ENCODE results near the gene ANKRD34C. TPM values are rescaled to one million over a fixed set of nuclear protein-coding genes. Genes with fewer than 3 reads are reported as not detected.

ANKRD34C gene
- total and polyA plus RNA-seq, 2 donors (not counting 1 experiment from before 2014, with no cell fraction given) = not detected

DNA sequence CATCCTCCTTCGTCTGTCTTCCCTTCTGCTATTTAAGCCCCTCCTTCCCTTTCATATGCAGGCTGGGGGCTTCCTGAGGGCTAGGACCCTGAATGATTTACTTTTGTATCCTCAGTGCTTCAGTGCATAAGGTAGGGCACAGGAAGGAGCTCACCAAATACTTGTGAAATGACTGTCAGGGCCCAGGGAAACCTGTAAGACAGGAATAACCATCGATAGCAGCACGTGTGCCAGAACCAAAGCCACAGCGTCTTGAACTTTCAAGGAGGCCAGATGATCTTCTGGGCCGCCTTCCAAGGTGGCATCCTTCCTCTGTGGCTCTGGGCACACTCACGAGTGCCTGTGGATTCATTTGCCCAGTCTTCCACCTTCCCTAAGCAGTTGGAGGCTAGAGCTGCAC, 32.3 kb downstream of the ANKRD34C start:
- ATAC-seq (ENCODE audit: low read depth) (no peak), DNase-seq (no peak)
- Histone ChIP-seq H3K36me3 (replicated peaks in 1 of 2; ENCODE audit: control extremely low read depth in 1 of 2, control insufficient read depth in 1 of 2, extremely low read depth in 1 of 2, insufficient read depth in 2 of 2, low read length in 1 of 2) (peaks cover 5 to 63% of the 10 kb centered on the region in 2 experiments), H3K4me2 (replicated peaks; ENCODE audit: low read depth, low read length, poor library complexity, severe bottlenecking) (no peak overlapping the region), H3K9ac (ENCODE audit: low read length) (no peak overlapping the region), H3K9me3 (ENCODE audit: control extremely low read depth in 1 of 3, control insufficient read depth in 2 of 3, insufficient read depth in 1 of 3, low read length in 2 of 3) (no peaks in the 10 kb centered on the region), H2AFZ (ENCODE audit: insufficient read depth, low read depth, low read length, poor library complexity, severe bottlenecking) (no peak overlapping the region), H3K27me3 (replicated peaks in 1 of 4; ENCODE audit: control extremely low read depth in 1 of 4, control insufficient read depth in 3 of 4, insufficient read depth in 4 of 4, low read length in 3 of 4) (no peaks in the 10 kb centered on the region), H3K4me3 (ENCODE audit: control extremely low read depth in 1 of 5, extremely low read depth in 1 of 5, insufficient read depth in 1 of 5, low read depth in 2 of 5, low read length in 4 of 5) (no peak overlapping the region), H3K4me1 (ENCODE audit: control insufficient read depth in 2 of 2, insufficient read depth in 2 of 2, low read length in 2 of 2) (peaks cover 14 to 22% of the 10 kb centered on the region in 2 donors), H4K20me1 (ENCODE audit: control insufficient read depth, insufficient read depth, low read length, poor library complexity, severe bottlenecking) (peaks cover 7% of the 10 kb centered on the region), H3K27ac (ENCODE audit: low read length in 2 of 2) (no peak overlapping the region), H3K79me2 (ENCODE audit: control insufficient read depth, insufficient read depth, low read length) (peaks cover 33% of the 10 kb centered on the region)
- ChIA-PET CTCF (no interaction called here), POLR2A (no interaction called here)
- Mint-ChIP-seq H3K4me3 (no peak overlapping the region), H3K4me1 (peaks cover 27% of the 10 kb centered on the region), H3K9me3 (ENCODE audit: insufficient read depth) (no peaks in the 10 kb centered on the region), H3K27me3 (no peaks in the 10 kb centered on the region), H3K27ac (no peak overlapping the region)
- 90% methylated on average over 4 of the region's 6 CpGs for WGBS (ENCODE audit: insufficient coverage)
- intact Hi-C loops (cut with micrococcal nuclease) = loop anchor here (10.0 kb wide), 1 partner anchor 440 kb away; the partner anchor contains the start of gene MORF4L1
- TF ChIP-seq, protein P1, sequence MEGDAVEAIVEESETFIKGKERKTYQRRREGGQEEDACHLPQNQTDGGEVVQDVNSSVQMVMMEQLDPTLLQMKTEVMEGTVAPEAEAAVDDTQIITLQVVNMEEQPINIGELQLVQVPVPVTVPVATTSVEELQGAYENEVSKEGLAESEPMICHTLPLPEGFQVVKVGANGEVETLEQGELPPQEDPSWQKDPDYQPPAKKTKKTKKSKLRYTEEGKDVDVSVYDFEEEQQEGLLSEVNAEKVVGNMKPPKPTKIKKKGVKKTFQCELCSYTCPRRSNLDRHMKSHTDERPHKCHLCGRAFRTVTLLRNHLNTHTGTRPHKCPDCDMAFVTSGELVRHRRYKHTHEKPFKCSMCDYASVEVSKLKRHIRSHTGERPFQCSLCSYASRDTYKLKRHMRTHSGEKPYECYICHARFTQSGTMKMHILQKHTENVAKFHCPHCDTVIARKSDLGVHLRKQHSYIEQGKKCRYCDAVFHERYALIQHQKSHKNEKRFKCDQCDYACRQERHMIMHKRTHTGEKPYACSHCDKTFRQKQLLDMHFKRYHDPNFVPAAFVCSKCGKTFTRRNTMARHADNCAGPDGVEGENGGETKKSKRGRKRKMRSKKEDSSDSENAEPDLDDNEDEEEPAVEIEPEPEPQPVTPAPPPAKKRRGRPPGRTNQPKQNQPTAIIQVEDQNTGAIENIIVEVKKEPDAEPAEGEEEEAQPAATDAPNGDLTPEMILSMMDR (IDR thresholded peaks at IDR 0.05) = no peak
- TF ChIP-seq EZH2 (IDR thresholded peaks at IDR 0.05; ENCODE audit: borderline replicate concordance, insufficient read depth, low read depth, low read length, poor library complexity, severe bottlenecking) = no peak

DNA sequence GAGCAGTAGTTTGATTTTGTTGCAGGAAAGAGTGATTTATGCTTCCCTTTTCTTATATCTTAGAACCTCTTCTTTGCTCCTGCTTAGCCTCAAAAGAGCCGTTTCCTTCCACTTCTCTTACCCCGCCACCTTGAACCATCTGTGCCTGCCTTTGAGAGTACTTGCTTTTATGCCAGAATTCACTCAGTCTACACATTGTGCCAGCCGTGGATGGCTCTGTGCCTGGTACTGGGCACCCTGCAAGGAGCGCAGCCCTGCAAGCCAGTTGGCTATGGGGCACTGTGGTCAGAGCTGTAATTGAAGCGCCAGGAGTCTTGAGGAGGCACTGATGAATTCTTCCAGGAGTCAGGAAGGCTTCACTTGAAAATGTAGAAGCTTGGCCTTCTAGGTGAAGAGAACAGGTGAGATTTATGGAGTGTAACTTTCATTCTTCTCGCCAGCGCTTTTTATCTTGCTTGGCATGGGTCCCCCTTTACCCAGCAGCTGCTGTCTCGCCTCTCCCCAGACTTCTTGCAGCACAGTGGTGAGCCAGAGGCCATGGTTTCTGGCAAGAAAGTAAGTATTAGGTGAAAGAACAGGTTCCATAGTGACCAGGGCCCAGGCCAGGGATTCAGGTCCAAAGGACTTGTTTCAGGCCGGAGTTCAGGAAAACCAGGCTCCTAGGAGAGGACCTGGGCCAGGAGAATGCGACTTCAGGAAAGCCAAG, 33.3 kb downstream of the ANKRD34C start:
- intact Hi-C loops (cut with micrococcal nuclease) = loop anchor here (10.0 kb wide), 1 partner anchor 441 kb away; the partner anchor contains the start of gene MORF4L1
- Histone ChIP-seq H4K20me1 (ENCODE audit: control insufficient read depth, insufficient read depth, low read length, poor library complexity, severe bottlenecking) (peaks cover 10% of the 10 kb centered on the region), H3K4me1 (ENCODE audit: control insufficient read depth in 2 of 2, insufficient read depth in 2 of 2, low read length in 2 of 2) (peaks cover 10 to 16% of the 10 kb centered on the region in 2 donors), H3K4me2 (replicated peaks; ENCODE audit: low read depth, low read length, poor library complexity, severe bottlenecking) (no peak overlapping the region), H3K27ac (ENCODE audit: low read length in 2 of 2) (no peak overlapping the region), H3K9me3 (ENCODE audit: control extremely low read depth in 1 of 3, control insufficient read depth in 2 of 3, insufficient read depth in 1 of 3, low read length in 2 of 3) (no peaks in the 10 kb centered on the region), H3K4me3 (ENCODE audit: control extremely low read depth in 1 of 5, extremely low read depth in 1 of 5, insufficient read depth in 1 of 5, low read depth in 2 of 5, low read length in 4 of 5) (no peak overlapping the region), H3K9ac (ENCODE audit: low read length) (no peak overlapping the region), H3K27me3 (replicated peaks in 1 of 4; ENCODE audit: control extremely low read depth in 1 of 4, control insufficient read depth in 3 of 4, insufficient read depth in 4 of 4, low read length in 3 of 4) (no peaks in the 10 kb centered on the region), H3K36me3 (replicated peaks in 1 of 2; ENCODE audit: control extremely low read depth in 1 of 2, control insufficient read depth in 1 of 2, extremely low read depth in 1 of 2, insufficient read depth in 2 of 2, low read length in 1 of 2) (peaks cover 5 to 68% of the 10 kb centered on the region in 2 experiments), H3K79me2 (ENCODE audit: control insufficient read depth, insufficient read depth, low read length) (peaks cover 33% of the 10 kb centered on the region), H2AFZ (ENCODE audit: insufficient read depth, low read depth, low read length, poor library complexity, severe bottlenecking) (no peak overlapping the region)
- no peak for DNase-seq
- CTCF ChIA-PET = no interaction called here
- ATAC-seq (ENCODE audit: low read depth) = no peak
- no peak overlapping the region for H3K4me3 Mint-ChIP-seq
- H3K27me3 Mint-ChIP-seq = no peaks in the 10 kb centered on the region
- peaks cover 21% of the 10 kb centered on the region for H3K4me1 Mint-ChIP-seq
- WGBS (ENCODE audit: insufficient coverage) = 86% methylated on average over 10 of the region's 10 CpGs
- POLR2A ChIA-PET = no interaction called here
- no peaks in the 10 kb centered on the region for H3K9me3 Mint-ChIP-seq (ENCODE audit: insufficient read depth)
- no peak overlapping the region for H3K27ac Mint-ChIP-seq
- TF ChIP-seq EZH2 (IDR thresholded peaks at IDR 0.05; ENCODE audit: borderline replicate concordance, insufficient read depth, low read depth, low read length, poor library complexity, severe bottlenecking) = no peak
- TF ChIP-seq, protein P1 (IDR thresholded peaks at IDR 0.05) = no peak

All from B cell (primary cell).